GM12892 (cell line): Measurements from ENCODE around the gene TMEM14A.

Experiments
- POLR2A ChIP-seq: IDR thresholded peaks from 2 replicates; pipeline ENCODE4 v1.6.1; 2011; ENCODE audit warnings: low read depth, low read length, control low read depth
- POLR2AphosphoS5 ChIP-seq: IDR thresholded peaks from 2 replicates; pipeline ENCODE4 v1.6.1; 2011; ENCODE audit warnings: low read depth, low read length, control low read depth
- TAF1 ChIP-seq: IDR thresholded peaks from 2 replicates; pipeline ENCODE4 v1.6.1; 2011; ENCODE audit warnings: low read depth, mild to moderate bottlenecking, control low read depth, low read length, borderline replicate concordance

DNA sequence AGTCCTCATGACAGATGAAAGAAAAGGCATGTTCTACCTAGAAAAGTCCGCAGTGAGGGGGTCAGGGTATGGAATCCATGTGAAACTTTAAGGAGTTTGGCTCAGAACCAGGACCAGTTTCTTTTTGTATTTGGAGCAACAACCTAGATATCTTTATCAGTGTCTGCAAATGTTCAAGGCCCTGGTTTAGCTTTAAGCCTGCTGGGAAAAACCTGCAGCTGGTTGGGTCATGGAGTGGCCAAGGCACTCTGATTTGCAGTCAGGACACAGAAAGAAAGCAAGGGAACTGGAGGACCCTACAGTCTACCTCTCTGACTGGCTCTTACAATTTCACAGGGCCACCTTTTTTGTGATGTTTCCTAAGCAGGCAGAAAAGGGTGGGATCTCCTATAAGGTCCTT is 58.7 kb downstream of the TMEM14A start:
- no peak for TF ChIP-seq POLR2A
- TF ChIP-seq POLR2AphosphoS5: no peak
- no peak for TF ChIP-seq TAF1
